Lower leg skin (tissue), 3 donors: ENCODE results near the gene CD9.

Experiments
- CTCF ChIP-seq, 3 donors: fragments of 450-650 bp; IDR thresholded peaks; one replicate each; pipeline ENCODE4 v1.5.1; 2016; ENCODE audit warnings: antibody characterized with exemption in 3 of 3, mild to moderate bottlenecking in 3 of 3, moderate library complexity in 2 of 3
- POLR2A ChIP-seq, 2 donors: fragments of 450-650 bp; IDR thresholded peaks; one replicate each; pipeline ENCODE4 v1.6.1; 2016 to 2017; ENCODE audit warnings: antibody characterized with exemption in 2 of 2, mild to moderate bottlenecking in 1 of 2, moderate library complexity in 1 of 2

- TF ChIP-seq CTCF (IDR thresholded peaks at IDR 0.05) = no peak
- TF ChIP-seq POLR2A (IDR thresholded peaks at IDR 0.05) = no peak
Measured at GRCh38 chr12:6264402-6265037, 64.3 kb downstream of the CD9 start.
